Measurements from ENCODE around the gene PLPPR4.
"Not testable (repeated sequence)": the region's sequence is repeated elsewhere in the genome, so short reads cannot be mapped to it uniquely, and the experiment has no call there.

The PLPPR4 gene

GRCh38 chr1:99264201-99265021, at the start of gene PLPPR4:
TSS of gene PLPPR4 (plus strand) at chr1:99264492. CDS start at chr1:99264594, 102 bp downstream.
- no peak for DNase-seq (ENCODE audit: low spot score)

DNA sequence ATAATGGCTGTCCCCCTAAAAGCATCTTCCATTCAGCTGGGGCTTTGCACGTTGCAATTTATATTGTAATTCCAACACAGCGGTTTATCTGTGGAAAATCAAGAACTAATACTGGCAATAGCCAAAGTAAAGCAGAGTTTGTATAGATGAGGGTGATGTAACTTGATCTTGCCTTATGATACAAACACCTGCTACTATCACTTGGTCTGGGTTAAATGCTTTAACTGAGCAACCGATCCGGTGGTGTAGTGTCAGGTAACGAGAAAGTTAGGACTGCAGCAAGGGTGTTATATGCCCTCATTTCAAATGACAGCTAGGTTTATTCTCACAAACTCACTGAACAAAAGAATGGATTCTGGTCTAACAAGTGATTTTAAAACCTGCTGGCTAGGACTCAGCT, 47.3 kb upstream of the PLPPR4 start:
- DNase-seq (ENCODE audit: low spot score), result no peak

GRCh38 chr1:99217599-99217998, 46.7 kb upstream of the PLPPR4 start:
- DNase-seq (ENCODE audit: low spot score), result no peak

DNA sequence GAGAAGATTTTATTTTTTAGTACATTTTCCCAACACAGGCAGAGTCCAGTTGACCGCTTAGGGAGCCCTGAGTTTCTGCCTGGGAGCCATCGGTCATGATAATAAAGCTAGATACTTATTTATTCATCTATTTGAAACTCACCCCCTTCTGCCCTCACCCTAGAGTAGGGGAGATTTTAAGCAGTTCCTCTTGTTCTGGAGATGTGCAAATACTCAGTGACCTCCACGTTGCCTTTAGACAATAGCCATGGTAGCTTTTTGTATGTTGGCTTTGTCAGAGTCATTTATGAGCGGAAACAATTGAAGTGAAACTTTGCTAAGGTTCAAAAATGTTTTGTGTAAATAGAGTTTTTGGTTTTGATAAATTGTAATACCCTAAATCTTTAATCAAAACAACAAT, 45.7 kb upstream of the PLPPR4 start:
- no peak for DNase-seq (ENCODE audit: low spot score)

- no peak for DNase-seq (ENCODE audit: low spot score)
Observed at GRCh38 chr1:99218999-99219398, 45.3 kb upstream of the PLPPR4 start.

- no peak for DNase-seq (ENCODE audit: low spot score)
Observed at GRCh38 chr1:99227056-99227897, 37.0 kb upstream of the PLPPR4 start.

DNA sequence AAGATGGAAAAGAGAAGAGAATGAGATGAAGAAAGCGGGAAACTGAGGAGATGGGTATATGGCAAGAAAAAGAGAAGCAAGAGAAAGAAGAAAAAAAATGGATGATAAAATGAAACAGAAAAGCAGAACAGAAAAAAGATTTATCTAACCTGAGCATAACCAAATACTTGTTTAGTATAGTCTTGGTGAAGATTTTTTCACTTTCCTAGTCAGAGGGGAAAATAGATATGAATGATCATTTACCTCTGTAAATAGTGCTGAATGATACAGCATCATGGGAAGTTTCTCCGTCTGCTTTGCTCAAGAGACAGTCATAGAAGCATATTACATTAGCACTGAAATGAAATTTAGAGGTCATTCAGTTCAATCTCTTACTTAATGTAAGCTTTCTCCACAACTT, 36.1 kb upstream of the PLPPR4 start:
- no peak for DNase-seq (ENCODE audit: low spot score)

GRCh38 chr1:99229122-99229521, 35.2 kb upstream of the PLPPR4 start:
- no peak for DNase-seq (ENCODE audit: low spot score)

- DNase-seq (ENCODE audit: low spot score), result no peak
Observed at GRCh38 chr1:99230695-99231094, 33.6 kb upstream of the PLPPR4 start.

DNA sequence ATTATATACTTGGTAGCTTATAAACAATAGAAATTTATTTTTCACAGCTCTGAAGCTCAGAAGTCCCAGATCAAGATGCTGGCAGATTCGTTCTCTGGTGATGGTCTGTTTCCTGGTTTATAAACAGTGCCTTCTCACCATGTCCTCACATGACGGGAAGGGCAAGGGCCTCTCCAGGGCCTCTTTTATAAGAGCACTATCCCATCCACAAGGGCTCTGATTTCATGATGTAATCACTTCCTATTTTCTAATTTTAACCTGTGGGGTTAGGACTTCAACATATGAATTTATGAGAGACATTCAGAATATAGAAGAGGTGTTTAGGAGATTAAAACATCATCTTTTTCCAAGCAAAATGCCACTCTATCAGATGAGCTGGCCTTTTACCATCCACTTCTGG, 32.1 kb upstream of the PLPPR4 start:
- no peak for DNase-seq (ENCODE audit: low spot score)

GRCh38 chr1:99233446-99233845, 30.8 kb upstream of the PLPPR4 start:
- DNase-seq (ENCODE audit: low spot score), result no peak

- no peak for DNase-seq (ENCODE audit: low spot score)
Observed at GRCh38 chr1:99236756-99237155, 27.5 kb upstream of the PLPPR4 start.

DNA sequence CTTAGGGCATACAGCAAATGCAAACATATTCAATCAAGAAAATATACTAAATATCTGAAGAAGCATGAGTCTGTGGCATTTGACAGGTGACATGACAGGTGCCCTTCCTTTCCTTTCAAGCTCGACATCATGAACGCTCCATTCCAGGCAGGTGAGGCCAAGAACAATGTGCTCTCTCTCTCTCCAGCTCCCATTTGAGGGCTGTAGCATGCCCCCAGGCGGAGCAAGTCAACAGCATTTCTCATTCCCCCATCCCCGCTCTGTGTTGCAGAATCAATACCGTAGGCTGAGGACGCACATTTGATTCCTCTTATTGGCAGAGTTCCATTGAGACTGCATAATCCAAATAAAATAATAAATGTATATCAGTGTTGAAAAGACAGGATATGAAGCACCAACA, 24.6 kb upstream of the PLPPR4 start:
- DNase-seq (ENCODE audit: low spot score), result no peak

DNA sequence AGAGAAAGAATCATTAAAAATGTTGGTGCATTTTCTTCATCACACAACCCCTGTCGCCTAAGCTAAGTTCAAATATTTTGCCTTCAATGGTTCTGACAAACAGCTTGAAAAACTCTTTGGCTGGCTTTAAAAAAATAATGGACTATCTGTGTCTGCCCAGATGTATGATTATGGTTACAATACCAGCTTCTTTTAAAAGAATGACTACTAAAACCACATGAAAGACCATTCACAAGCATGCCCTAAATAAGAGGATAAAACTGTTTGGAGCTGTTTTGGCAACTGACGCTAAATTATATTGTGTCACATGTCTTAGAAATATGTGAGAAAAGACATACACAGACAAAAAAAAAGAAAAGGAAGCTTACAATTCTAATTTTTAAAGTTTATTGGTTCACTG, 23.7 kb upstream of the PLPPR4 start:
- DNase-seq (ENCODE audit: low spot score), result no peak

DNA sequence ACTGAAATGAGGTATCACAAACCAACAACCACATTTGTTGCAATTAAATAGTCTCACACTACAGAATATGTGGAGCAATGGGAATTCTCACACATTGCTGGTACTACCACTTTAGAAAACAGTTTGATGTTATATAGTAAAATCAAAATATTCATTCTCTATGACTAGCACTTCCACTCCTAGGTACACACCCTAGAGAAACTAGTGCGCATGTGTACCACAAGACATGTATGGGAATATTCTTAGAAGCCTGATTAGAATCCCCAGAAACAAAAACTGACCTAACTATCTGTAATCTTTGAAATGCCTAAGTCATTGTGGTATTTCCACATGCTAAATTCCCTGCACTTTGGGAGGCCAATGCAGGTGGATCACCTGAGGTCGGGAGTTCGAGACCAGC, 18.1 kb upstream of the PLPPR4 start:
- no peak for DNase-seq (ENCODE audit: low spot score)

GRCh38 chr1:99247199-99247598, 17.1 kb upstream of the PLPPR4 start:
- no peak for DNase-seq (ENCODE audit: low spot score)

GRCh38 chr1:99250728-99251127, 13.6 kb upstream of the PLPPR4 start:
- no peak for DNase-seq (ENCODE audit: low spot score)

DNA sequence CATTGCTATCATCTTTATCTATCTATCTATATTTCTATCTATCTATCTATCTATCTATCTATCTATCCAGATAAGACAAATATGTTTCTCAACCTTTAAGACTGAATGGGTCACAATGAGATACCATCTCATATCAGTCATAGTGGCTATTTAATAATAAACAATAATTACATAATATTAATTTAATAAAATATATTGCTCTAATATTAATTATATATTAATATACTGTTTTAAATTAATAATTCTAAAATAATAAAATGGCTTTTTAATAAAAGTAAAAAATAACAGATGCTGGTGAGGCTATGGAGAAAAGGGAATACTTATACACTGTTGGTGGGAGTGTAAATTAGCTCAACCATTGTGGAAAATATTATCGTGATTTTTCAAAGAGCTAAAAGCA, 13.0 kb upstream of the PLPPR4 start:
- DNase-seq (ENCODE audit: low spot score), result no peak

DNA sequence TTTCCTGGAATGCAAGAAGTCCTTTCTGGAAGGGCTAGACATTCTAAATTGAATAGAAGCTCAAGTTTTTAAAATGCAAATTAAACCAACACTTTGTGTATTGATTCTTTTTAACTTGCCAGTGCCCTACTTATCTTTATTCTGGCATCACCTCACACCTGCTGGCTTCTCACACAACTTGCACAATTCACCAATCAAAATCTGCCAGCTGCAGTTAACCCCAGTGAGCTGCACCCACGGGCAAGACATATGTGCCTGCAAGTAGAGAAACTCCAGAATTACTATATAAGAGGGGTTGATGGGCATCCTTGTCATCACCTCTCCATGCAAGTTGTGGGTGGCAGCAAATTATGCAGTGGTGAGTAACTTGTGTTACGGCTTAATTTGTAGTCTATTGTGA, 11.7 kb upstream of the PLPPR4 start:
- no peak for DNase-seq (ENCODE audit: low spot score)

- DNase-seq (ENCODE audit: low spot score), result not testable (repeated sequence)
Observed at GRCh38 chr1:99260402-99260801, 3.9 kb upstream of the PLPPR4 start.

DNA sequence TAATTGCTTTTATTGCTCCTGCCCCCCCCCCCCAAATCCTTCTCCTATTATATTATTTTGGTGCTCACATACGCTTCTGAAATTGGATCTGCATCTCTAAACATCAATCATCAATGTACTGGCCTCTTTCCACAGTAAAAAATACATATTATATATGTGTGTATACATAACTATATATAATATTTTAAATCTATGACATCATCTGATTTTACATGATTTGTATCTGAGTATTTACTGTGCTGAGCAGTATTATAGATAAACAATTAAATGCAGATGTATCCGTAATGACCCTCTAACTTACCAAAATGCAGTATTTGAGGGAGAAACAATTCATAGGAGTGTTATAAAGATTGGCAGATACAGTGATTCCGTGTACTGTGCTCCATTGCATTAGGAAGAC, 832 bp downstream of the PLPPR4 start:
- DNase-seq (ENCODE audit: low spot score), result no peak

DNA sequence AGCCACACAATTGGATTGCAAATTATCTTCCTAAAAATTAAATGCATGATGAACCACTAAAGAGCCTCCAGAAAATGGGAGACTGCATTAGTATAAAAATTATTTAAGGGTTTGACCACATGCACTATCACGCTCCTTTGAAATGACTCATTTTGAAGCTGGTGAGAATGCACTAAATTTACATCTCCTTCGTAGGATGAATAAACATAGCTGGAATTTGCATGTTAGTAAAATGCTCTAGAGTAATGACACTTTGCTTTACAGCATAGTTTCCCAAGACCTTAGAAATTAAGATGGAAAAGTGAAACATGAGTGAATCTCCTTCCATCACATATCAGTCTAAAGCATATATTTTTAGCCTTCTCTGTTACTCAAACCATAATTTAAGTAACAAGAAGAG, 2.4 kb downstream of the PLPPR4 start:
- DNase-seq (ENCODE audit: low spot score), result no peak

GRCh38 chr1:99268021-99268420, 3.7 kb downstream of the PLPPR4 start:
- no peak for DNase-seq (ENCODE audit: low spot score)

Measured in CD4-positive, alpha-beta T cell treated with Interleukin-6 at 100 ng/mL for 8 hours (primary cell).